ENCODE results near the gene ENPP1.

The ENPP1 gene

DNA sequence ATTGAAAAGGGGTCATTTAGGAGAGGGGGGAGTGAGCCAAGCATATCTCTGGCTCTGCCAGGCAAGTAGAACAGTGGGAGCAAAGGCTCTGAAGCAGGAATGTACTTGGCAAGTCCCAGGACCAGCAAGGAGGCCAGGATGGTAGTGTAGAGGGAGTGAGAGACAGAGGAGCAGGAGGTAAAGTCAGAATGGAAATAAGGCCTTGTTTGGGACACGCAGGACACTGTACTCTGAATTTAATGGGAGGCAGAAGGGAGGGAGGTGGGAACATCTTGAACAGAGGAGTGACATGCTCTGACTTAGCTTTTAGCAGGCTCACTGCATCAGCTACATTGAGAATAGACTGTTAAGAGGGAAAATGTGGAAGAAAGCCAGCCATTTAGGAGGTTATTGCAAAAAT lies 37.0 kb upstream of the ENPP1 start:
- TF ChIP-seq, protein P1, sequence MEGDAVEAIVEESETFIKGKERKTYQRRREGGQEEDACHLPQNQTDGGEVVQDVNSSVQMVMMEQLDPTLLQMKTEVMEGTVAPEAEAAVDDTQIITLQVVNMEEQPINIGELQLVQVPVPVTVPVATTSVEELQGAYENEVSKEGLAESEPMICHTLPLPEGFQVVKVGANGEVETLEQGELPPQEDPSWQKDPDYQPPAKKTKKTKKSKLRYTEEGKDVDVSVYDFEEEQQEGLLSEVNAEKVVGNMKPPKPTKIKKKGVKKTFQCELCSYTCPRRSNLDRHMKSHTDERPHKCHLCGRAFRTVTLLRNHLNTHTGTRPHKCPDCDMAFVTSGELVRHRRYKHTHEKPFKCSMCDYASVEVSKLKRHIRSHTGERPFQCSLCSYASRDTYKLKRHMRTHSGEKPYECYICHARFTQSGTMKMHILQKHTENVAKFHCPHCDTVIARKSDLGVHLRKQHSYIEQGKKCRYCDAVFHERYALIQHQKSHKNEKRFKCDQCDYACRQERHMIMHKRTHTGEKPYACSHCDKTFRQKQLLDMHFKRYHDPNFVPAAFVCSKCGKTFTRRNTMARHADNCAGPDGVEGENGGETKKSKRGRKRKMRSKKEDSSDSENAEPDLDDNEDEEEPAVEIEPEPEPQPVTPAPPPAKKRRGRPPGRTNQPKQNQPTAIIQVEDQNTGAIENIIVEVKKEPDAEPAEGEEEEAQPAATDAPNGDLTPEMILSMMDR (IDR thresholded peaks at IDR 0.05; ENCODE audit: low read depth, low read length, missing control alignments), result no peak
- H3K4me3 ChIP-seq (replicated peaks; ENCODE audit: low read depth, low read length), result no peak overlapping the region

DNA sequence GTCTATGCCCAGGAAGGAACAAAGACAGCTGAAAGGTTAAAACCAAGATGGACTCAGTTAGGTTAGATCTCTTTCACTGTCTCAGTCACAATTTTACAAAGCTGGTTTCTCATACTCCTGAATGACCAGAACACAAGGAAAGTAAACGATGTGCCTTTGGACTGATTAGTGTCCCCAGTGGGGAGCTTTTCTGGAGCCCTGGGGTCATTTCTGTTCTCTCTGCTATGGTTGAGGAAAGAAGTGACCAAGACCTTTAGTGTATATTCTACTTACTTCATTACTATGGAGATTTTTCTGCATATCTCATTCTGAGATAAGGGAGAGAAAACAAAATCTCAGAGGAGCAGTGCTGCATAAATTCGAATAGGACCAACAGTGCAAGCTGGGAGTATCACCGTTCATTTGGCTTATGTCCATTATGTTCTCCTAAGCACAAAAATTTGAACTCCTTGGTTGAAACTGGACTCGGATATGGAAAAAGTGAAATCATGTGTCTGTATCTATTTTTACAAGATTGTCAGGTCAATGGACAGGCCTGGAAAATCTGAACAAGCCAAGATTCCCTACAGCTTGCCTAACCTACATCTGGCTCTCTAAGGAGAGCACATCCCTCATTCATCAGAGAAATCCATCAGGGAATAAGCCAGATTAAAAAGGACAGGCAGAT lies 34.4 kb upstream of the ENPP1 start:
- TF ChIP-seq, protein P1 (IDR thresholded peaks at IDR 0.05; ENCODE audit: low read depth, low read length, missing control alignments), result no peak
- no peak for DNase-seq (ENCODE audit: extremely low read depth, low read depth)
- no peak overlapping the region for H3K4me3 ChIP-seq (replicated peaks; ENCODE audit: low read depth, low read length)

More for the DNA sequence above, 37.0 kb upstream of the ENPP1 start:
- DNase-seq (ENCODE audit: extremely low read depth, low read depth), result no peak

DNA sequence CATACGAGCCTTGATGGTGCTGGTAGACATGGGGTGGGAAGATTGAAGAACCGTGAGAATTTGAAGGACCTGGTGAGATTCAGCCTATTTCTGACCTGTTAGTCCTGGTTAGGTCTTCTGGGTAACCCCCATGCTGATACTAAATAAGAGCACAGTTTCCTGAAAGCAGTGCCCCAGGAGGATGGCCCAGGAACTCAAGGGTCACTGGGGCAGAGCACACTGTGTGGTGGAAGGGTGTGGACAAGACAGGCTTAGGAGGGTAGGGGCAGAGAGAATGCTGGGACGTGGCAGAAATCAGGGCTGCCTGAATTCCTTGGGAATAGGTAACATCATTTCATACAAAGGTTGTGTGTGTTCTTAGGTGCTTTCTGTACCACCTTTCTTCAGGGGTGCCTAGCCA lies 31.9 kb upstream of the ENPP1 start:
- TF ChIP-seq, protein P1 (IDR thresholded peaks at IDR 0.05; ENCODE audit: low read depth, low read length, missing control alignments), result no peak
- no peak for DNase-seq (ENCODE audit: extremely low read depth, low read depth)
- no peak overlapping the region for H3K4me3 ChIP-seq (replicated peaks; ENCODE audit: low read depth, low read length)

DNA sequence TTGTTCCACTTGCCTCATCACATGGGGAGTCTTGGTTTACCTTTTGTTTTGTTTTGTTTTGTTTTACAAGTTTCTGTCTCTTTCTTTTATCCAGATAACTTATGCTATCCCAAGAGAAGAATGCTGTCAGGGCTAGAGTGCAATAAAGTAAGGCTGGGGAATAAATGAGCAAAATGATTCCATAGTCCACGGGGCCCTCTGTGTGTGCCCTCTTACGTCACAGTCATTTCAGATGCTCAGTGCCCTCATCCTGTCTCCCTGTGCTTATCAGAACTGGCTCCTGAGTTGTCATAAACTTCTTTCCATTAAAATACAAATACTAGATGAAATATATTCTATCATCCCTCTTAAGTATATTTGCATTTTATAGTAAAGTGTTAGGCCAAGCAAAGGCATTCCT lies 30.8 kb upstream of the ENPP1 start:
- TF ChIP-seq, protein P1 (IDR thresholded peaks at IDR 0.05; ENCODE audit: low read depth, low read length, missing control alignments), result no peak
- no peak for DNase-seq (ENCODE audit: extremely low read depth, low read depth)
- H3K4me3 ChIP-seq (replicated peaks; ENCODE audit: low read depth, low read length), result no peak overlapping the region

DNA sequence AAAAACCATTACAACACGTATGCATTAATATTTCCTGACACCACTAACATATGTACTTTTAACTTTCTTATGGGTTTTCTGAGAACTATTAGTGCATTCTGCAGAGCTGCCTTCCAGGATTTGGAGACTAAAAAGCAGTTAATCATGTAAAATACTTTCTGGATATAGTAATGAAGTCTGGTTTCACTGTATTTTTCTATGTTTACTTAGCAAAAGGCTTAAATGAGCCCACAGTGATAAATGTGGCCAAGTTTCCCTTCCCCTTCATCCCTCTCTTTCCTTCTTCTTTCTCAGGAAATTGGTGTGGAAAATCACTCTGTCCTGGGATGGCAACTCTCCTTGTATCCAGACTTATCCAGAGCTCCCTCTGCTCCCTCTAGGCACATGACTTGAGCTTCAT lies 29.7 kb upstream of the ENPP1 start:
- no peak overlapping the region for H3K4me3 ChIP-seq (replicated peaks; ENCODE audit: low read depth, low read length)
- TF ChIP-seq, protein P1 (IDR thresholded peaks at IDR 0.05; ENCODE audit: low read depth, low read length, missing control alignments), result no peak
- no peak for DNase-seq (ENCODE audit: extremely low read depth, low read depth)

DNA sequence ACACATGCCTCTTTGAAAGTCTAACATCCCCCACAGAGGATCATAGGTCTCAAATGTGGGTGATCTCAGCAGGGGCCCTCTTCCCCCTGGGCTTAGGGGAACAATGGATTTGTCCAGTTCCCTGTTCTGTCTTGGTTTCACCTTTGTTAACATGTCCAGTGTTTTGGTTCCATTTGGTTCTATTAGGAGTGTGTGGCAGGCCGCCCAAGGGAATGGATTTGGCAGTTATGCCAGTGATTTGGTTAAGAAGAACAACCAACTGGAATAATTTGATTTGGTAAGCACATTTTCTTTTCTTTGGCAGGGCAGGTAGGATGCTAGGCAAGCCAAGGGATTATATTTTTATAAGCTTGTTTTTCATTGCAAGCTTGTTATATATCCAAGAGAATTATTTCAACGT lies 28.5 kb upstream of the ENPP1 start:
- H3K4me3 ChIP-seq (replicated peaks; ENCODE audit: low read depth, low read length), result no peak overlapping the region
- no peak for DNase-seq (ENCODE audit: extremely low read depth, low read depth)
- TF ChIP-seq, protein P1 (IDR thresholded peaks at IDR 0.05; ENCODE audit: low read depth, low read length, missing control alignments), result no peak

DNA sequence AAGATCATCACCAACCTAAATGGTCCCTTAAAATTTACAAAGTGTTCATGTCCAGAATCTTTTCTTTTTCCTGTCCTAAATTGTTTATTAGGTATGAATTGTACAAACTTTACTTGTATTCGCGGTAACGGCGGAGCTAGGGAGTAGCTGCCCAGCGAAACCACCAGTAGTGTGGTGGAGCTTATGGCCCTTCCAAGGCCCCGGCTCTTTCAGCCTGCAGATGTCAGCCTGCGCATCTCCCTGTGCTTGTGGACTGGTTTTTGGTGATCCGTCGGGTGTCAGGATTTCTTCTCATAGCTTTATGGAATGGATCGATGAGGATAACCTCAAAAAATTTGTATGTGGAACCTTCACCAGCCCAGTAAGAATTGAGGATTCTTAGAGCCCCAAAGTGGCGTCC lies 27.2 kb upstream of the ENPP1 start:
- H3K4me3 ChIP-seq (replicated peaks; ENCODE audit: low read depth, low read length), result no peak overlapping the region
- TF ChIP-seq, protein P1 (IDR thresholded peaks at IDR 0.05; ENCODE audit: low read depth, low read length, missing control alignments), result no peak
- DNase-seq (ENCODE audit: extremely low read depth, low read depth), result no peak
